ENCODE data around the gene PRM3.

GRCh38 chr16:11301645-11302501, 28.4 kb upstream of the PRM3 start:
- TF ChIP-seq, protein P1, sequence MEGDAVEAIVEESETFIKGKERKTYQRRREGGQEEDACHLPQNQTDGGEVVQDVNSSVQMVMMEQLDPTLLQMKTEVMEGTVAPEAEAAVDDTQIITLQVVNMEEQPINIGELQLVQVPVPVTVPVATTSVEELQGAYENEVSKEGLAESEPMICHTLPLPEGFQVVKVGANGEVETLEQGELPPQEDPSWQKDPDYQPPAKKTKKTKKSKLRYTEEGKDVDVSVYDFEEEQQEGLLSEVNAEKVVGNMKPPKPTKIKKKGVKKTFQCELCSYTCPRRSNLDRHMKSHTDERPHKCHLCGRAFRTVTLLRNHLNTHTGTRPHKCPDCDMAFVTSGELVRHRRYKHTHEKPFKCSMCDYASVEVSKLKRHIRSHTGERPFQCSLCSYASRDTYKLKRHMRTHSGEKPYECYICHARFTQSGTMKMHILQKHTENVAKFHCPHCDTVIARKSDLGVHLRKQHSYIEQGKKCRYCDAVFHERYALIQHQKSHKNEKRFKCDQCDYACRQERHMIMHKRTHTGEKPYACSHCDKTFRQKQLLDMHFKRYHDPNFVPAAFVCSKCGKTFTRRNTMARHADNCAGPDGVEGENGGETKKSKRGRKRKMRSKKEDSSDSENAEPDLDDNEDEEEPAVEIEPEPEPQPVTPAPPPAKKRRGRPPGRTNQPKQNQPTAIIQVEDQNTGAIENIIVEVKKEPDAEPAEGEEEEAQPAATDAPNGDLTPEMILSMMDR (conservative IDR thresholded peaks at IDR 0.05 in 1 of 2, IDR thresholded peaks at IDR 0.05 in 1 of 2; ENCODE audit: low read depth in 1 of 2, low read length in 2 of 2), result no peak
- TF ChIP-seq EZH2 (IDR thresholded peaks at IDR 0.05; ENCODE audit: low read length, missing control alignments), result no peak
